GM21576 (cell line): ENCODE measurements around the gene RWDD1.
"Not testable (repeated sequence)": the region's sequence is repeated elsewhere in the genome, so short reads cannot be mapped to it uniquely, and the experiment has no call there.

ENCODE experiments used
- ATAC-seq: cut with Tn5 transposase; IDR thresholded peaks from one replicate; pipeline ENCODE4 v1.9.1; 2021; ENCODE audit warnings: mild to moderate bottlenecking, moderate library complexity; ENCODE audit not compliant: unreplicated experiment

The RWDD1 gene

GRCh38 chr6:116560130-116560529, 11.2 kb upstream of the RWDD1 start:
- no peak for ATAC-seq

GRCh38 chr6:116561377-116562018, 9.8 kb upstream of the RWDD1 start:
- peak; percentile 65 for ATAC-seq

GRCh38 chr6:116562019-116562403, 9.3 kb upstream of the RWDD1 start:
- no peak for ATAC-seq

- no peak for ATAC-seq
Measured at GRCh38 chr6:116562614-116563013, 8.7 kb upstream of the RWDD1 start.

- no peak for ATAC-seq
Measured at GRCh38 chr6:116563830-116564229, 7.5 kb upstream of the RWDD1 start.

- ATAC-seq: no peak
Measured at GRCh38 chr6:116564311-116564710, 7.0 kb upstream of the RWDD1 start.

GRCh38 chr6:116564921-116565872, 6.1 kb upstream of the RWDD1 start:
- no peak for ATAC-seq

GRCh38 chr6:116568111-116568510, 3.2 kb upstream of the RWDD1 start:
- no peak for ATAC-seq

- ATAC-seq: no peak
Measured at GRCh38 chr6:116568821-116569755, 2.2 kb upstream of the RWDD1 start.

GRCh38 chr6:116571683-116572000, 338 bp downstream of the RWDD1 start:
- ATAC-seq: no peak

- no peak for ATAC-seq
Measured at GRCh38 chr6:116572162-116572561, 858 bp downstream of the RWDD1 start.

- ATAC-seq: no peak
Measured at GRCh38 chr6:116575227-116575626, 3.9 kb downstream of the RWDD1 start.

- no peak for ATAC-seq
Measured at GRCh38 chr6:116577486-116577885, 6.2 kb downstream of the RWDD1 start.

GRCh38 chr6:116578335-116578734, 7.0 kb downstream of the RWDD1 start:
- ATAC-seq: no peak

GRCh38 chr6:116579143-116579542, 7.8 kb downstream of the RWDD1 start:
- ATAC-seq: no peak

GRCh38 chr6:116580198-116580597, 8.9 kb downstream of the RWDD1 start:
- no peak for ATAC-seq

GRCh38 chr6:116586276-116586675, 15.0 kb downstream of the RWDD1 start:
- ATAC-seq: no peak

- ATAC-seq: no peak
Measured at GRCh38 chr6:116586738-116587137, 15.4 kb downstream of the RWDD1 start.

GRCh38 chr6:116595247-116595646, 23.9 kb downstream of the RWDD1 start:
- no peak for ATAC-seq

- ATAC-seq: no peak
Measured at GRCh38 chr6:116596815-116597214, 25.5 kb downstream of the RWDD1 start.

GRCh38 chr6:116603916-116604315, 32.6 kb downstream of the RWDD1 start:
- ATAC-seq: not testable (repeated sequence)
